GM12865 (cell line): ENCODE data around the gene RIT2.

Experiments used
- DNase-seq: peaks from one replicate; pipeline ENCODE4 v3.0.0; 2010; ENCODE audit warnings: low read depth
- H3K4me3 ChIP-seq: 2 replicates; pipeline ENCODE4 v1.5.1; 2011; ENCODE audit warnings: mild to moderate bottlenecking, low read depth, low read length, control low read depth
- CTCF ChIP-seq: IDR thresholded peaks from 2 replicates; pipeline ENCODE4 v1.5.1; 2011; ENCODE audit warnings: low read length, control low read depth, low read depth, inconsistent platforms; ENCODE audit not compliant: insufficient read depth; ENCODE audit errors: missing control alignments

The RIT2 gene

GRCh38 chr18:42822711-42823110 lies 292.8 kb downstream of the RIT2 start:
- TF ChIP-seq CTCF: no peak
- no peak overlapping the region for H3K4me3 ChIP-seq
- no peak for DNase-seq

- no peak for TF ChIP-seq CTCF
- no peak for DNase-seq
- no peak overlapping the region for H3K4me3 ChIP-seq
Measured at GRCh38 chr18:42821492-42821891, 294.0 kb downstream of the RIT2 start.

GRCh38 chr18:42814618-42815017 lies 300.9 kb downstream of the RIT2 start:
- no peak for DNase-seq
- H3K4me3 ChIP-seq: no peak overlapping the region
- no peak for TF ChIP-seq CTCF

GRCh38 chr18:42814184-42814583 lies 301.3 kb downstream of the RIT2 start:
- no peak for DNase-seq
- no peak for TF ChIP-seq CTCF
- no peak overlapping the region for H3K4me3 ChIP-seq

GRCh38 chr18:42813570-42813969 lies 301.9 kb downstream of the RIT2 start:
- no peak for DNase-seq
- TF ChIP-seq CTCF: no peak
- H3K4me3 ChIP-seq: no peak overlapping the region

- no peak for DNase-seq
- TF ChIP-seq CTCF: no peak
- no peak overlapping the region for H3K4me3 ChIP-seq
Measured at GRCh38 chr18:42807887-42808286, 307.6 kb downstream of the RIT2 start.

- no peak for TF ChIP-seq CTCF
- no peak for DNase-seq
- H3K4me3 ChIP-seq: no peak overlapping the region
Measured at GRCh38 chr18:42801706-42802105, 313.8 kb downstream of the RIT2 start.
